Measurements from ENCODE around the gene PLOD1. TPM values are rescaled to one million over a fixed set of nuclear protein-coding genes. Genes with fewer than 3 reads are reported as not detected.

Gene PLOD1
- total RNA-seq, 1 donor from 2014 or later = 173 TPM

DNA sequence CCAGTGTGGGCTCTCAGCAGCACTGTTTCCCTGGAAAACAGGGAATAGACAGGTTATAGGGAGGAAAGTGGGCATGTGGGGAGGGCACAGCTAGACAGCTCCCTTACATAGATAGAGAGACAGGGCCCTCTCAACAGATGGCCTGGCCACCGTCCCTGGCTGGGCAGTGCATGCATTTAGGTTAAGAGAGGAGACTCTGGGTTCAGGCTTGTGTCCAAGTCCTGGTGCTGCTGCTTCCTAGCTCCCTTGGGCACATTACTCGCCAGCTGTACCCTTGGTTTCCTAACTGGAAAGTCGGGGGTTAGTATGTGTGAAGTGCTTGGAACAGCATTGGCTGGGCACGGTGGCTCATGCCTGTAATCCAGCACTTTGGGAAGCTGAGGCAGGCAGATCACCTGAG lies 9.1 kb downstream of the PLOD1 start:
- no peak overlapping the region for H3K27ac Mint-ChIP-seq (ENCODE audit: unreplicated experiment)
- no peaks in the 10 kb centered on the region for H3K27me3 Mint-ChIP-seq (ENCODE audit: unreplicated experiment)
- TF ChIP-seq, protein P1, sequence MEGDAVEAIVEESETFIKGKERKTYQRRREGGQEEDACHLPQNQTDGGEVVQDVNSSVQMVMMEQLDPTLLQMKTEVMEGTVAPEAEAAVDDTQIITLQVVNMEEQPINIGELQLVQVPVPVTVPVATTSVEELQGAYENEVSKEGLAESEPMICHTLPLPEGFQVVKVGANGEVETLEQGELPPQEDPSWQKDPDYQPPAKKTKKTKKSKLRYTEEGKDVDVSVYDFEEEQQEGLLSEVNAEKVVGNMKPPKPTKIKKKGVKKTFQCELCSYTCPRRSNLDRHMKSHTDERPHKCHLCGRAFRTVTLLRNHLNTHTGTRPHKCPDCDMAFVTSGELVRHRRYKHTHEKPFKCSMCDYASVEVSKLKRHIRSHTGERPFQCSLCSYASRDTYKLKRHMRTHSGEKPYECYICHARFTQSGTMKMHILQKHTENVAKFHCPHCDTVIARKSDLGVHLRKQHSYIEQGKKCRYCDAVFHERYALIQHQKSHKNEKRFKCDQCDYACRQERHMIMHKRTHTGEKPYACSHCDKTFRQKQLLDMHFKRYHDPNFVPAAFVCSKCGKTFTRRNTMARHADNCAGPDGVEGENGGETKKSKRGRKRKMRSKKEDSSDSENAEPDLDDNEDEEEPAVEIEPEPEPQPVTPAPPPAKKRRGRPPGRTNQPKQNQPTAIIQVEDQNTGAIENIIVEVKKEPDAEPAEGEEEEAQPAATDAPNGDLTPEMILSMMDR (IDR thresholded peaks at IDR 0.05; ENCODE audit: unreplicated experiment) = no peak
- H3K9me3 Mint-ChIP-seq (ENCODE audit: unreplicated experiment) = no peaks in the 10 kb centered on the region
- peaks cover 5% of the 10 kb centered on the region for H3K4me1 Mint-ChIP-seq (ENCODE audit: unreplicated experiment)
- peaks cover 18% of the 10 kb centered on the region for H3K36me3 Mint-ChIP-seq (ENCODE audit: low read depth, unreplicated experiment)
- DNase-seq (ENCODE audit: low spot score) = no peak
- no peak overlapping the region for H3K4me3 Mint-ChIP-seq (ENCODE audit: unreplicated experiment)

DNA sequence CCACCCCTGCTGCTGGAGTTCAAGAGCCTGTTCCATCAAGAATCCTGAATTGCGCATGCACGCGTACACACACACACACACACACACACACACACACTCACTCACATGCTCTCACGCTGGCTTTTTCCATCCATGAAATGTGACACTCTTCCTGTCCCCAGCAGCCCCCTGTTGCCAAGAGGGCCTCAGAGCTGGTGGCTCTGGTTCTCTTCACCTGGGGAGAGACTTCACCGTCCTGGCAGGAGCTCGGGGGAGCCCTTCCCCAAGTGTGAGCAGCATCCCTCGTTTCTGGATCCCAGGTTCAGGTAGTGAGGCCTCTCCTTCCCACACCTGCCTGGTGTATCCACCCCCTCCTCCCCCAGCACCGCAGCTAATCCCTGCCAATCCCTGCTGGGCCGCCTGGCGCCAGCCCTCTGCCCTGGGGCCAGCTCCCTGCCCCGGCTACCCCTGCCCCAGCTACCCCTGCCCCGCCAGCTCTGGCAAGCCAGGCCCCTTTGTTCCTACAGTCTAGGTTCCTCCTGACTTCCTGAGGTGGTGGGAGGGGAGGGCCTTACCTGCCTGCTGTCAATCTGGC lies 9.9 kb downstream of the PLOD1 start:
- DNase-seq (ENCODE audit: low spot score) = no peak
- Mint-ChIP-seq H3K27ac (ENCODE audit: unreplicated experiment) (no peak overlapping the region), H3K4me3 (ENCODE audit: unreplicated experiment) (no peak overlapping the region), H3K27me3 (ENCODE audit: unreplicated experiment) (no peaks in the 10 kb centered on the region), H3K4me1 (ENCODE audit: unreplicated experiment) (peaks cover 3% of the 10 kb centered on the region), H3K36me3 (ENCODE audit: low read depth, unreplicated experiment) (peaks cover 18% of the 10 kb centered on the region), H3K9me3 (ENCODE audit: unreplicated experiment) (no peaks in the 10 kb centered on the region)
- TF ChIP-seq, protein P1 (IDR thresholded peaks at IDR 0.05; ENCODE audit: unreplicated experiment) = no peak

DNA sequence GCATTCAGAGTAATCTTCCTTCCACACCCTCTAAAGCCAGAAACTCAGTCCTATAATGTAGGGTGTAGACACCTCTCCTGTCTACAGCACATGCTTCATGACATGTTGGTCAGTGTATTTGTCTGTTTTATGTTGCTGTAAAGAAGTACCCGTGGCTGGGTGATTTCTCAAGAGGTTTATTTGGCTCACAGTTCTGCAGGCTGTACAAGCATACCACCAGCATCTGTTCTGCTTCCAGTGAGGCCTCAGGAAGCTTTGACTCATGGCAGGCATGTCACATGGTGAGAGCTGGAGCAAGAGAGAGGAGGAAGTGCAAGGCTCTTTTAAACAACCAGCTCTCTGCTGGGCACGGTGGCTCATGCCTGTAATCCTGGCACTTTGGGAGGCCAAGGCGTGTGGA lies 12.1 kb downstream of the PLOD1 start:
- TF ChIP-seq, protein P1 (IDR thresholded peaks at IDR 0.05; ENCODE audit: unreplicated experiment) = no peak
- H3K27ac Mint-ChIP-seq (ENCODE audit: unreplicated experiment) = no peak overlapping the region
- peaks cover 3% of the 10 kb centered on the region for H3K27me3 Mint-ChIP-seq (ENCODE audit: unreplicated experiment)
- DNase-seq (ENCODE audit: low spot score) = no peak
- H3K9me3 Mint-ChIP-seq (ENCODE audit: unreplicated experiment) = no peaks in the 10 kb centered on the region
- H3K36me3 Mint-ChIP-seq (ENCODE audit: low read depth, unreplicated experiment) = peaks cover 26% of the 10 kb centered on the region
- peaks cover 3% of the 10 kb centered on the region for H3K4me1 Mint-ChIP-seq (ENCODE audit: unreplicated experiment)
- peak overlapping the region; percentile 58 for H3K4me3 Mint-ChIP-seq (ENCODE audit: unreplicated experiment)

DNA sequence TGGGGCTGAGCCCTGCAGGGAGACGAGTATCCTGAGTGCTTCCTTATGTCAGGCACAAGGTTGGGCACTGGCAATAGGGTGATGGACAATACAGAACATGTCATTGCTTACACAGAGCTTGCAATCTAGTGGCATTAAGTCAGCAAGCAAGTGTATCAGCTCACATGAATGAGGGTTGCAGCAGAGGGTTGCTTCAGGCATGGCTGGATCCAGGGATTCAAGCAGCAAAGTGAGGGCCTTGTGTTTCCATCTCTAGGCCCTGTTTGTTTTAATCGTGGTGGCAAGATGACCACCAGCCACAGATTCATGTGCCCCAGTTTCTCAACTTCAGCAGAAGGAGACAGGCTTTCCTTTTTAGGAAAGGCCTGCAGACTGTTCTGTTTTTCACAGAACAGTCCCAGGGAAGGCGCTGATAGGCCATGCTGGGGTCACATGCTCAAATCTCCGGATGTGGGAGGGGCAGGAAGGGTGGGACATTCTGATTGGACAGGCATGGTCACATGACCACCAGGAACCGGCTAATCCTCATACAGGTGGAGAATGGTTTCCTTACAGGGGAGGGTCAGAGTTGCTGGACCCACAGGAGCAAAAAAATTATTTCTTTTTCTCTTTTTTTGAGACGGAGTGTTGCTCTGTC lies 14.4 kb downstream of the PLOD1 start:
- Mint-ChIP-seq H3K27ac (ENCODE audit: unreplicated experiment) (no peak overlapping the region), H3K27me3 (ENCODE audit: unreplicated experiment) (peaks cover 3% of the 10 kb centered on the region)

DNA sequence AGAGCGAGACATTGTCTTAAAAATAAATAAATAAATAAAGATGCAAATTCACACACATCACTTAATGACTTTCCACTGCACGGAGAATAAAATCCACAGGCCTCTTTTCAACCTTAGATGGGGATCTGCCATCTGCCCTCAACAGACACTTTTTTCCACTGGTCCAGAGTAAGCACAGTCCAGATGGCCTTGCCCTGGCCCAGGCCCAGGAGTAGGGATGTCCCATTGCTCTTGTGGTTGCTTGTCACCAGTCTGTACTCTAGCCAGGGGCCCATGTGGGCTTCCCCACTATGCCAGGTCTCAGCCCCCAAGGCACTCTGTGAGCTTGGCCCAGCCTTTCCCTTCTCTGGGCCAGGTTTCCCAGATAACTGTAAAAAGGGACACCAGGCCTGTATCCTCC lies 17.4 kb downstream of the PLOD1 start:
- TF ChIP-seq, protein P1 (IDR thresholded peaks at IDR 0.05; ENCODE audit: unreplicated experiment) = no peak
- Mint-ChIP-seq H3K36me3 (ENCODE audit: low read depth, unreplicated experiment) (peaks cover 25% of the 10 kb centered on the region), H3K9me3 (ENCODE audit: unreplicated experiment) (no peaks in the 10 kb centered on the region), H3K4me1 (ENCODE audit: unreplicated experiment) (no peaks in the 10 kb centered on the region), H3K27ac (ENCODE audit: unreplicated experiment) (no peak overlapping the region), H3K27me3 (ENCODE audit: unreplicated experiment) (peaks cover 3% of the 10 kb centered on the region), H3K4me3 (ENCODE audit: unreplicated experiment) (no peak overlapping the region)
- no peak for DNase-seq (ENCODE audit: low spot score)

More for the DNA sequence above, 14.4 kb downstream of the PLOD1 start:
- no peak overlapping the region for H3K4me3 Mint-ChIP-seq (ENCODE audit: unreplicated experiment)
- no peak for DNase-seq (ENCODE audit: low spot score)
- H3K4me1 Mint-ChIP-seq (ENCODE audit: unreplicated experiment) = peaks cover 3% of the 10 kb centered on the region
- peaks cover 32% of the 10 kb centered on the region for H3K36me3 Mint-ChIP-seq (ENCODE audit: low read depth, unreplicated experiment)
- H3K9me3 Mint-ChIP-seq (ENCODE audit: unreplicated experiment) = no peaks in the 10 kb centered on the region
- TF ChIP-seq, protein P1 (IDR thresholded peaks at IDR 0.05; ENCODE audit: unreplicated experiment) = no peak

Data from endothelial cell (in vitro differentiated cells).